Panc1 (cell line): Measurements from ENCODE around the gene CELA3A. TPM values are rescaled to one million over a fixed set of nuclear protein-coding genes. Genes with fewer than 3 reads are reported as not detected.

Experiments
- ATAC-seq: fragments of 200-7000 bp; cut with Tn5 transposase; 2 replicates; pipeline ENCODE4 v1.9.1; 2020; ENCODE audit warnings: mild to moderate bottlenecking, moderate library complexity
- BruUV-seq: library from RNA; stranded (reverse); fragments of 400-500 nt; replicated peaks from 2 replicates; lab custom pipeline; 2021; lab: Mats Ljungman, UMichigan
- CTCF ChIA-PET: fragments of 300-600 bp; sonication (Branson Sonifier 250); formaldehyde crosslinking; loops from one replicate; lab custom pipeline; 2022; ENCODE audit warnings: antibody characterized with exemption; lab: Charles Lee
- POLR2A ChIA-PET: fragments of 300-600 bp; sonication (Branson Sonifier 250); formaldehyde crosslinking; loops from one replicate; lab custom pipeline; 2022; ENCODE audit warnings: antibody characterized with exemption; lab: Charles Lee
- DNase-seq: peaks from one replicate; pipeline ENCODE4 v3.0.0-alpha.2; 2010; ENCODE audit warnings: low read depth, low spot score
- H3K27ac ChIP-seq: 2 replicates; pipeline ENCODE4 v1.5.1; 2011; ENCODE audit warnings: mild to moderate bottlenecking, low read length, inconsistent platforms
- H3K27me3 ChIP-seq: fragments of 200-500 bp; sonication (Bioruptor generic); 2 replicates; pipeline ENCODE4 v1.6.0; 2014; ENCODE audit warnings: low read length, inconsistent platforms; ENCODE audit not compliant: control insufficient read depth, insufficient read depth
- H3K36me3 ChIP-seq: fragments of 200-500 bp; sonication (Bioruptor generic); 2 replicates; pipeline ENCODE4 v1.5.1; 2014; ENCODE audit warnings: inconsistent platforms, mild to moderate bottlenecking, low read length, moderate library complexity; ENCODE audit not compliant: control insufficient read depth, insufficient read depth
- H3K4me1 ChIP-seq: 2 replicates; pipeline ENCODE4 v1.5.1; 2011; ENCODE audit warnings: inconsistent platforms, mild to moderate bottlenecking, low read length, moderate library complexity; ENCODE audit not compliant: control insufficient read depth, insufficient read depth
- H3K4me3 ChIP-seq, 2 experiments: 2 replicates each; pipeline ENCODE4 v1.5.1; 2011 to 2012; ENCODE audit warnings: low read depth in 2 of 2, low read length in 2 of 2, mild to moderate bottlenecking in 2 of 2, inconsistent platforms in 1 of 2, moderate library complexity in 1 of 2
- H3K9me3 ChIP-seq: fragments of 200-500 bp; sonication (Bioruptor generic); 2 replicates; pipeline ENCODE4 v1.5.1; 2014; ENCODE audit warnings: low read depth, mild to moderate bottlenecking, inconsistent platforms, low read length, moderate library complexity; ENCODE audit not compliant: control insufficient read depth, insufficient read depth
- POLR2AphosphoS5 ChIP-seq: IDR thresholded peaks from 2 replicates; pipeline ENCODE4 v1.6.1; 2012; ENCODE audit warnings: mild to moderate bottlenecking, low read depth, low read length, moderate library complexity
- SIN3A ChIP-seq: IDR thresholded peaks from 2 replicates; pipeline ENCODE4 v1.6.1; 2012; ENCODE audit warnings: low read depth, mild to moderate bottlenecking, low read length, moderate library complexity, borderline replicate concordance; ENCODE audit not compliant: insufficient read depth
- TCF7L2 ChIP-seq: IDR thresholded peaks from 2 replicates; pipeline ENCODE4 v1.6.1; 2011; ENCODE audit warnings: mild to moderate bottlenecking, low read depth, low read length, inconsistent platforms
- in situ Hi-C: cut with HindIII; loops from 2 replicates; pipeline ENCODE4 v1.10.0; 2016; ENCODE audit warnings: low sequenced_read_pairs, low pct_unique_long_range_greater_than_20kb
- intact Hi-C: fragments of 100-400 bp; cut with micrococcal nuclease; formaldehyde crosslinking; loops from one replicate; pipeline ENCODE4 v1.10.0; 2022; ENCODE audit not compliant: unreplicated experiment
- total RNA-seq: library from RNA; stranded (reverse); gene quantifications from one replicate; pipeline ENCODE4 v1.2.1, GENCODE V29; 2021; ENCODE audit not compliant: unreplicated experiment
- TF ChIP-seq, protein P1 (sequence below): fragments of 450-650 bp; IDR thresholded peaks from 2 replicates; pipeline ENCODE4 v1.5.1; 2017; ENCODE audit warnings: mild to moderate bottlenecking
- TF ChIP-seq, protein P2 (sequence below), 2 experiments: IDR thresholded peaks; 2 replicates each; pipeline ENCODE4 v1.6.1; 2011 to 2012; ENCODE audit warnings: low read depth in 2 of 2, control low read depth in 1 of 2, low read length in 1 of 2, mild to moderate bottlenecking in 1 of 2, moderate library complexity in 1 of 2; ENCODE audit not compliant: insufficient read depth in 1 of 2

CELA3A gene
- total RNA-seq, 1 experiment from 2014 or later = 5.9 TPM

DNA sequence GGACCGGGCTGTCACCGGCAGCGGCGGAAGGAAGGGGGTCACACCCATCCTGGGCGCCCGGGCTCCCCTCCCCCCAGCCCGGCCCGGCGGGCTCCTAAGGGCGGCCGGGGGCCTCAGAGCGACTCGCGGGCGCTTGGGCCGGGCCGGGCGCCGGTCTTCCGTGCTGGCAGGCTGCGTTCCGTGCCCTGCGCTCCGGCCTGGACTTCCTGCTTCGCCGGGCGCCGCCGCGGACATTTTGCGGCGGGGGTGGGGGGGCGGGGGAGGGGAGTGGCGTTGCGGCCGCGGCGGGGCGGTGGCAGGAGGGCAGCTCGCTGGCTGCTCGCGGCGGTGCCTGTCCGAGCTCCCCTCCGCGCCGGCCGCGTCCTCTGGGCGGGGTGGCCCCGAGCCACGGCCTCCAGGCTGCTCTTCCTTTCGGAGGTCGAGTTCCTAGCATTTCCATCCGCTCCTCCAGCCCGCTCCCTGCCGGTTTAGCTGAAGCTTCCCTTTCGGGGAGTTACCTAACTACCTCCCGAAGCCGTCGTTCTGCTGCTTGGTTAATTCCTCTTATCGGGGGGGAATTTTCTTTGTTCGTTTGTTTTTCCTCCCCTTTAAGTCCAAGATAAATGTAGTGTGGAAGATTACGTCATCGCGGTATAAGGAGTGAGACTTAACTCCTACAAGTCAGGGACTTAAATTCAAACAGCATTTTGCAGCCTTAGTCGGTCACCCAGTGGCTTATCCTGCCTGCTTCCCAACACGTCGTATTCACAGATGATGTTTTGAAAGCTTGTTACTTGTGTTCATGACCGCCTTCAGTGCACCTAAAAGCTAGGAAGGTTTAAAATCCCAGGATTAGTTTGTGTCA, 51.8 kb downstream of the CELA3A start:
- ChIA-PET POLR2A (interaction anchor here (1.4 kb wide), 1 partner anchor 28 kb away, joined by 15 read pairs; no protein-coding TSS in a partner anchor), CTCF (interaction anchor here (0.6 kb wide), 2 partner anchors 90 to 222 kb away, joined by 3 read pairs; no protein-coding TSS in a partner anchor)
- TF ChIP-seq SIN3A (peak; percentile 17; the same call in 1 of the 2 replicates), TCF7L2 (no peak), POLR2AphosphoS5 (no peak)
- TF ChIP-seq, protein P1, sequence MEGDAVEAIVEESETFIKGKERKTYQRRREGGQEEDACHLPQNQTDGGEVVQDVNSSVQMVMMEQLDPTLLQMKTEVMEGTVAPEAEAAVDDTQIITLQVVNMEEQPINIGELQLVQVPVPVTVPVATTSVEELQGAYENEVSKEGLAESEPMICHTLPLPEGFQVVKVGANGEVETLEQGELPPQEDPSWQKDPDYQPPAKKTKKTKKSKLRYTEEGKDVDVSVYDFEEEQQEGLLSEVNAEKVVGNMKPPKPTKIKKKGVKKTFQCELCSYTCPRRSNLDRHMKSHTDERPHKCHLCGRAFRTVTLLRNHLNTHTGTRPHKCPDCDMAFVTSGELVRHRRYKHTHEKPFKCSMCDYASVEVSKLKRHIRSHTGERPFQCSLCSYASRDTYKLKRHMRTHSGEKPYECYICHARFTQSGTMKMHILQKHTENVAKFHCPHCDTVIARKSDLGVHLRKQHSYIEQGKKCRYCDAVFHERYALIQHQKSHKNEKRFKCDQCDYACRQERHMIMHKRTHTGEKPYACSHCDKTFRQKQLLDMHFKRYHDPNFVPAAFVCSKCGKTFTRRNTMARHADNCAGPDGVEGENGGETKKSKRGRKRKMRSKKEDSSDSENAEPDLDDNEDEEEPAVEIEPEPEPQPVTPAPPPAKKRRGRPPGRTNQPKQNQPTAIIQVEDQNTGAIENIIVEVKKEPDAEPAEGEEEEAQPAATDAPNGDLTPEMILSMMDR = no peak
- TF ChIP-seq, protein P2, sequence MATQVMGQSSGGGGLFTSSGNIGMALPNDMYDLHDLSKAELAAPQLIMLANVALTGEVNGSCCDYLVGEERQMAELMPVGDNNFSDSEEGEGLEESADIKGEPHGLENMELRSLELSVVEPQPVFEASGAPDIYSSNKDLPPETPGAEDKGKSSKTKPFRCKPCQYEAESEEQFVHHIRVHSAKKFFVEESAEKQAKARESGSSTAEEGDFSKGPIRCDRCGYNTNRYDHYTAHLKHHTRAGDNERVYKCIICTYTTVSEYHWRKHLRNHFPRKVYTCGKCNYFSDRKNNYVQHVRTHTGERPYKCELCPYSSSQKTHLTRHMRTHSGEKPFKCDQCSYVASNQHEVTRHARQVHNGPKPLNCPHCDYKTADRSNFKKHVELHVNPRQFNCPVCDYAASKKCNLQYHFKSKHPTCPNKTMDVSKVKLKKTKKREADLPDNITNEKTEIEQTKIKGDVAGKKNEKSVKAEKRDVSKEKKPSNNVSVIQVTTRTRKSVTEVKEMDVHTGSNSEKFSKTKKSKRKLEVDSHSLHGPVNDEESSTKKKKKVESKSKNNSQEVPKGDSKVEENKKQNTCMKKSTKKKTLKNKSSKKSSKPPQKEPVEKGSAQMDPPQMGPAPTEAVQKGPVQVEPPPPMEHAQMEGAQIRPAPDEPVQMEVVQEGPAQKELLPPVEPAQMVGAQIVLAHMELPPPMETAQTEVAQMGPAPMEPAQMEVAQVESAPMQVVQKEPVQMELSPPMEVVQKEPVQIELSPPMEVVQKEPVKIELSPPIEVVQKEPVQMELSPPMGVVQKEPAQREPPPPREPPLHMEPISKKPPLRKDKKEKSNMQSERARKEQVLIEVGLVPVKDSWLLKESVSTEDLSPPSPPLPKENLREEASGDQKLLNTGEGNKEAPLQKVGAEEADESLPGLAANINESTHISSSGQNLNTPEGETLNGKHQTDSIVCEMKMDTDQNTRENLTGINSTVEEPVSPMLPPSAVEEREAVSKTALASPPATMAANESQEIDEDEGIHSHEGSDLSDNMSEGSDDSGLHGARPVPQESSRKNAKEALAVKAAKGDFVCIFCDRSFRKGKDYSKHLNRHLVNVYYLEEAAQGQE (IDR thresholded peaks at IDR 0.05; ENCODE audit: insufficient read depth in 1 of 2, low read depth in 2 of 2, low read length in 1 of 2) = no peak
- in situ Hi-C loops = no loop called here
- peak overlapping the region; percentile 88 for H3K27ac ChIP-seq
- no peaks in the 10 kb centered on the region for H3K27me3 ChIP-seq
- intact Hi-C loops = no loop called here
- H3K9me3 ChIP-seq = no peaks in the 10 kb centered on the region
- H3K36me3 ChIP-seq = peaks cover 4% of the 10 kb centered on the region; the same call in 1 of the 2 replicates
- BruUV-seq = no TSS peak
- H3K4me1 ChIP-seq = peaks cover 26% of the 10 kb centered on the region
- peak; percentile 73 for ATAC-seq
- DNase-seq = peak; percentile 36
- peak overlapping the region; percentile 86 to 88 for H3K4me3 ChIP-seq

DNA sequence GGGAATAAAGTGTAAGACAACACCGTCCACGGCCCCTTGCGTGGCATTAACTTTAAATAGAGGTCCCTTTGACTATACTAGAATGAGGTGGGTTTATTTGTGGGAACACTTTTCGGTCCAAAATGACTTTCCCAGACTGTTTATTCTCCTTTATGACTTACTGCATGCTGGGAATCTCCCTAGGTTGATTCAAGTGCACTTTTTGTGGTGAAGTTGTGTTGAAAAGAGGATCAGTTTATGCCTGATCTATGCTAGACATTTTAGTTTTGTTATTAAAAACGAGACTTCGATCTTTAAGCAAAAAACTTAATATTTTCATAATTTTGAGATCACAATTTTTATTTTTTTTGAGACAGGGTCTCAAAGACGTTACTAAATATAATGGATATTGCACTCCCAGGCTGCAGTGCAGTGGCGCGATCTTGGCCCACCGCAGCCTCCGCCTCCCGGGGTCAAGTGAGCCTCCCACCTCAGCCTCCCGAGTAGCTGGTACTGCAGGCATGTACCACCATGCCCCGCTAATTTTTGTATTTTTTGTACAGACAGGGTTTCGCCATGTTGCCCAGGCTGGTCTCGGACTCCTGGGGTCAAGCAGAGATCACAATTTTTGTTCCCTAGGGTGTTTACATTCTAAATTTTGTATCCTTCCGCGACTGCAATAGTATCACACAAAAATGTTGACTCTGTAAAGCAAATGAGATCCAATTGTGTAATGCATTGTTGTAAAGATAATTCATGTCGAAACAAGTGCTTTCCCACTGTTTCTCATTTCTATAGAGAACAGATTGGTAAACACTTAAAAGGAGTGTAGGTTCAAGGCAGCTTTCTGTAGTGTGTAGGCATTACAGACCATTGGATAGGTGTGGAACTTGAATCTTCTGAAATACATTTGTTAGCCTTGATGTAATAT, 52.7 kb downstream of the CELA3A start:
- intact Hi-C loops (no loop called here), in situ Hi-C loops (no loop called here)
- TF ChIP-seq SIN3A = no peak
- Histone ChIP-seq H3K9me3 (no peaks in the 10 kb centered on the region), H3K27me3 (no peaks in the 10 kb centered on the region), H3K27ac (peak overlapping the region; percentile 88), H3K36me3 (peaks cover 4% of the 10 kb centered on the region; the same call in 1 of the 2 replicates), H3K4me3 (peak overlapping the region; percentile 86 to 88), H3K4me1 (peaks cover 26% of the 10 kb centered on the region)
- DNase-seq (no peak), ATAC-seq (no peak)
- BruUV-seq = TSS peak; percentile 77
- CTCF ChIA-PET = interaction anchor here (0.6 kb wide), 1 partner anchor 221 kb away, joined by 3 read pairs; no protein-coding TSS in a partner anchor
- POLR2A ChIA-PET = no interaction called here
